HFFc6 (cell line): Measurements from ENCODE around the gene CAPN13. TPM values are rescaled to one million over a fixed set of nuclear protein-coding genes. Genes with fewer than 3 reads are reported as not detected.

Source experiments
- DNase-seq: peaks from one replicate; pipeline ENCODE4 v3.0.0-alpha.2; 2018
- H3K27ac Mint-ChIP-seq: 2 replicates; pipeline ENCODE4 v1.8.0; 2020; ENCODE audit warnings: mild to moderate bottlenecking, mixed read lengths
- H3K27me3 Mint-ChIP-seq: 2 replicates; pipeline ENCODE4 v1.8.0; 2021; ENCODE audit warnings: mild to moderate bottlenecking, moderate library complexity, mixed read lengths; ENCODE audit not compliant: insufficient read depth
- H3K36me3 Mint-ChIP-seq: 2 replicates; pipeline ENCODE4 v1.8.0; 2021; ENCODE audit warnings: low read depth, mixed read lengths
- H3K4me1 Mint-ChIP-seq: 2 replicates; pipeline ENCODE4 v1.8.0; 2020; ENCODE audit warnings: low read depth, mixed read lengths
- H3K4me3 Mint-ChIP-seq: 2 replicates; pipeline ENCODE4 v1.8.0; 2020; ENCODE audit warnings: mild to moderate bottlenecking, moderate library complexity, mixed read lengths
- H3K9me3 Mint-ChIP-seq: 2 replicates; pipeline ENCODE4 v1.8.0; 2020; ENCODE audit warnings: mild to moderate bottlenecking, mixed read lengths
- total RNA-seq, 6 experiments: library from RNA; stranded (reverse); fragmentation: NEBNext Ultra II Directional; extraction: Animal tissue kit (Norgen Biotek cat#: 25700); gene quantifications; 2 replicates in 1 of 6; 3 replicates in 5 of 6; pipeline ENCODE4 v1.2.3, GENCODE V29; 2021
- TF ChIP-seq, protein P1 (sequence below): fragments of 200-600 bp; sonication (generic); IDR thresholded peaks from 2 replicates; pipeline ENCODE4 v1.5.0; 2021; ENCODE audit warnings: antibody characterized with exemption, mild to moderate bottlenecking

Gene CAPN13
- total RNA-seq, 6 experiments from 2014 or later = not detected

DNA sequence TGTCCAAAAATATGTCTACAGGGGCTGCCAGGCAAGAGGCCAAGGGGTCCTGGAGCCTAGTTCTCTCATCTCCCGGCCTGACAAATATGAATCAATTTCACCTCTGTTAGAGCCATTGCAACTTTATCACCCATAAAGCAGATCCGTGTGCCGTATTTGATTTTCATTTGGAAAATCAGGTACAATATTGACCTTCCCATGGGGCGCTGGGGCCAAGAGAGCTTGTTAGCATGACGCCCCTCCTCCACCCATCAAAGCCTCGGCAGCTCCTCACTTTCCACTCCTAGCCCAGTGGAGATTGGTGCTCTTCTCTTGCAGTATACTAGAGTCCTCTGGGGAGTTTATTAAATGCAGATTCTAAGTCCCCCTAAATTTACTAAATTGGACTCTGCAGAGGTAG lies 96.8 kb downstream of the CAPN13 start:
- TF ChIP-seq, protein P1, sequence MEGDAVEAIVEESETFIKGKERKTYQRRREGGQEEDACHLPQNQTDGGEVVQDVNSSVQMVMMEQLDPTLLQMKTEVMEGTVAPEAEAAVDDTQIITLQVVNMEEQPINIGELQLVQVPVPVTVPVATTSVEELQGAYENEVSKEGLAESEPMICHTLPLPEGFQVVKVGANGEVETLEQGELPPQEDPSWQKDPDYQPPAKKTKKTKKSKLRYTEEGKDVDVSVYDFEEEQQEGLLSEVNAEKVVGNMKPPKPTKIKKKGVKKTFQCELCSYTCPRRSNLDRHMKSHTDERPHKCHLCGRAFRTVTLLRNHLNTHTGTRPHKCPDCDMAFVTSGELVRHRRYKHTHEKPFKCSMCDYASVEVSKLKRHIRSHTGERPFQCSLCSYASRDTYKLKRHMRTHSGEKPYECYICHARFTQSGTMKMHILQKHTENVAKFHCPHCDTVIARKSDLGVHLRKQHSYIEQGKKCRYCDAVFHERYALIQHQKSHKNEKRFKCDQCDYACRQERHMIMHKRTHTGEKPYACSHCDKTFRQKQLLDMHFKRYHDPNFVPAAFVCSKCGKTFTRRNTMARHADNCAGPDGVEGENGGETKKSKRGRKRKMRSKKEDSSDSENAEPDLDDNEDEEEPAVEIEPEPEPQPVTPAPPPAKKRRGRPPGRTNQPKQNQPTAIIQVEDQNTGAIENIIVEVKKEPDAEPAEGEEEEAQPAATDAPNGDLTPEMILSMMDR = no peak
- no peak overlapping the region for H3K27ac Mint-ChIP-seq
- 0 out of 2 replicates have a peak, but pooled peaks cover 4% of the 10 kb centered on the region for H3K4me1 Mint-ChIP-seq
- no peaks in the 10 kb centered on the region for H3K9me3 Mint-ChIP-seq
- H3K36me3 Mint-ChIP-seq = no peaks in the 10 kb centered on the region
- 0 out of 2 replicates have a peak, but pooled peaks cover 2% of the 10 kb centered on the region for H3K27me3 Mint-ChIP-seq
- no peak overlapping the region for H3K4me3 Mint-ChIP-seq
- no peak for DNase-seq

GRCh38 chr2:30710016-30710415 lies 97.2 kb downstream of the CAPN13 start:
- H3K27ac Mint-ChIP-seq = no peak overlapping the region
- no peaks in the 10 kb centered on the region for H3K36me3 Mint-ChIP-seq
- H3K9me3 Mint-ChIP-seq = no peaks in the 10 kb centered on the region
- DNase-seq = no peak
- 0 out of 2 replicates have a peak, but pooled peaks cover 4% of the 10 kb centered on the region for H3K4me1 Mint-ChIP-seq
- TF ChIP-seq, protein P1 = no peak
- H3K27me3 Mint-ChIP-seq = peaks cover 2% of the 10 kb centered on the region; the same call in 1 of the 2 replicates
- H3K4me3 Mint-ChIP-seq = no peak overlapping the region

DNA sequence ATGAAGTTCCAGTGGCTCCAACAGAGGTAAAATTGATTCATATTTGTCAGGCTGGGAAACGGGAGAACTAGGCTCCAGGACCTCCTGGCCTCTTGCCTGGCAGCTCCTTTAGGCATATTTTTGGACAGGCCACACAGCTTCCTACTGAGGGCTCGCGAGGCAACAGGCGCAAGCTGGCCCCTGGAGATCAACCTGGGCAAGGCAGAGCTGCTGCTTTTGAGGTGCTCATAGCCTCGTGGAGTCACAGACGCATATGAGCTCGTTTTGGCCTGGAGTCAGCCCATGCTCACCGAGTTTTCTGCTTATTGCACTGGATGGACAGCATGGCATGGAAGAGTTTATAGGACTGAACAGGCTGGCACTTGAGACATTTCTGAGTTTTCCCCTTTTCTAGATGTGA lies 97.7 kb downstream of the CAPN13 start:
- no peaks in the 10 kb centered on the region for H3K9me3 Mint-ChIP-seq
- no peak overlapping the region for H3K4me3 Mint-ChIP-seq
- TF ChIP-seq, protein P1 = no peak
- 0 out of 2 replicates have a peak, but pooled peaks cover 4% of the 10 kb centered on the region for H3K4me1 Mint-ChIP-seq
- H3K27me3 Mint-ChIP-seq = peaks cover 2% of the 10 kb centered on the region; the same call in 1 of the 2 replicates
- DNase-seq = no peak
- no peaks in the 10 kb centered on the region for H3K36me3 Mint-ChIP-seq
- H3K27ac Mint-ChIP-seq = no peak overlapping the region

GRCh38 chr2:30708491-30709290 lies 98.6 kb downstream of the CAPN13 start:
- Mint-ChIP-seq H3K27me3 (no peaks in the 10 kb centered on the region; the same call in 1 of the 2 replicates), H3K4me1 (0 out of 2 replicates have a peak, but pooled peaks cover under 1% of the 10 kb centered on the region), H3K9me3 (no peaks in the 10 kb centered on the region), H3K36me3 (no peaks in the 10 kb centered on the region), H3K4me3 (no peak overlapping the region), H3K27ac (no peak overlapping the region)
- TF ChIP-seq, protein P1 = peak; percentile 74
- DNase-seq = no peak

GRCh38 chr2:30707304-30707903 lies 99.8 kb downstream of the CAPN13 start:
- H3K9me3 Mint-ChIP-seq = peaks cover 11% of the 10 kb centered on the region
- TF ChIP-seq, protein P1 = peak; percentile 43
- H3K4me3 Mint-ChIP-seq = no peak overlapping the region
- H3K4me1 Mint-ChIP-seq = no peaks in the 10 kb centered on the region
- no peaks in the 10 kb centered on the region; the same call in 1 of the 2 replicates for H3K27me3 Mint-ChIP-seq
- no peak overlapping the region for H3K27ac Mint-ChIP-seq
- DNase-seq = no peak
- H3K36me3 Mint-ChIP-seq = peaks cover 2% of the 10 kb centered on the region
